ENCODE data around the gene TEDDM1.
"Not testable (repeated sequence)": the region's sequence is repeated elsewhere in the genome, so short reads cannot be mapped to it uniquely, and the experiment has no call there.

The TEDDM1 gene

DNA sequence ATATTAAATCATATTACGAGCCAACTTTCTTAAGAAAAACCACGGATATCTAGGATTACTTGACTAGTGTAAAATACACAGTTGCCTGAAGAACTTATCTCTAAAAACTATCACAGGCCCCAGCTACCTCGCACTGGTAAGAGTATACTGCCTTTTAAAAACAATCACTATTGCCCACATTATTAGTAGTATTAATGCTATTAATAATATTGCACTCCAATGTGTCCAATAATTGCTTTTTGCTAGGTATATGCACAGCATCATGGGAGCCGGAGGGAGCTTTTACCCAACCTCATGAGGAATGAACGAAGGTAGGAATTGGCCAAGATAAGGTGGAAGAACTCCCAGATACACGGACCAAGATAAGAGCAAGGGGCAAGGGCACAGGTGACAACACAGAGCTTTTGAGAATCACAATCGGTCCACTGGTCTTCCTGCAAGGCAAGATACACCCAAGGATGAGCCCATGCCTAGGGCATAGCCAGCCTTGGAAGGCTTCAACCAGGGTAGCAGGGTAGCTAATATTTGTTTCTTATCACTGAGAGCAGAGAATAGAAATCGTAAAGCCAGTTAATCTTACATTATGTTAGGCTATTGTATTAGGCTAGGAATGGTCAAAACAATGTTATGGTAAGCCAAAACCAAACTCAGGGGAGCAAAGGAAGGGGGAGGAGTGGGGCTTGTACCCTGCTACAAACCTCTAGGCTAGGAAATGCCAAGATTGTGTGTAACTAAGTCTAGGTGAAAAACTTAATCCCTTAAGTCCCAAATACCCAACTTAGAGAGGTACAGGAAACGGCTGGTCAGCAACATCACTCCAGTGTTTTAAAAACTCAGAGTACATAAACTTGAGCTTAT lies 18.3 kb downstream of the TEDDM1 start:
- no peak for DNase-seq (ENCODE audit: low read depth)
- no peak for TF ChIP-seq CTCF (conservative IDR thresholded peaks at IDR 0.05; ENCODE audit: low read length)
- H3K4me3 ChIP-seq (ENCODE audit: low read length) = no peak overlapping the region

DNA sequence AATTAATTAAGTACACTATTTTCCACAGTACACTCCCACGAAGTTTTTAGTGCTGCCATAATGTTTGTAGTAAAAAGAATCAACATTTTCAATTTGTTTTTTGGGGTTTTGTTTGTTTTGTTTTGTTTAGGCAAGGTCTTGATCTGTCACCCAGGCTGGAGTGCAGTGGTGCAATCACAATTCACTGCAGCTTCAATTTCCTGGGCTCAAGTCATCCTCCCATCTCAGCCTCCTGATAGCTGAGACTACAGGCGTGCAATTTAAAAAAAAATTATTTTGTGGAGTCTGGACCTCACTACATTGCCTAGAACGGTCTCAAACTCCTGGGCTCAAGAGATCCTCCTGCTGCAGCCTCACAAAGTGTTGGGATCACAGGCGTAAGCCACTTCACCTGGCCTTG lies 20.3 kb downstream of the TEDDM1 start:
- no peak for TF ChIP-seq CTCF (conservative IDR thresholded peaks at IDR 0.05; ENCODE audit: low read length)
- no peak overlapping the region for H3K4me3 ChIP-seq (ENCODE audit: low read length)
- no peak for DNase-seq (ENCODE audit: low read depth)

GRCh38 chr1:182379781-182380180 lies 20.7 kb downstream of the TEDDM1 start:
- not testable (repeated sequence) for DNase-seq (ENCODE audit: low read depth)

DNA sequence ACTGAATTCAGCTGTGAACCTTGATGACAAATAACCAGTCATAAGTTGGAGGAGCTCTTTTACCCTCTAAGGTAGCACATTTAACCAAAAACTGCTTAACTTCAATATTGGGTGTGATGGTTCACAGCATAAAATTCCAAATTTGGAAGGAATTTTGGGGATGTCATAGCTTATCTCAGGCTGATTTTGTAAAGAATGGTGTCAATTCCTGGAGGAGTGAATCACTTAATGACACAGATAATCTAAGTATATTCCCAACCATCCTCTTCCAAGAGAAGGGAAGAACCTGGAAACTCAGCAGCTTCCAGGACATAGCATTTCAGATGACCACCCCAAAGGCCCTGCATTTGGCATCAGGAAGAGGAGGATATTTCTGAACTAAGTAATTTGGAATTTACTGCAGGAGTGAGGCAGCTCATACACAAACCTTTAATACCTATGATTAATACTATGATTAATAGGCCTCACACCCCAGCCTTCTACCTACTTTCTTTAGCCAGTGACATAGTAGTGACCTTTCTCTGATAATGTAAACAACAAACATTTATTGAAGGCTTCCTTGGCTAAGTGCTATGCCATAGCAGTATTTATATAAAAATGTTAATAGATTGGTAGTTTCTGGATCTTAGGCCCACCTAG lies 23.4 kb downstream of the TEDDM1 start:
- DNase-seq (ENCODE audit: low read depth) = no peak
- no peak for TF ChIP-seq CTCF (conservative IDR thresholded peaks at IDR 0.05; ENCODE audit: low read length)
- H3K4me3 ChIP-seq (ENCODE audit: low read length) = no peak overlapping the region

More at GRCh38 chr1:182379781-182380180, 20.7 kb downstream of the TEDDM1 start:
- H3K4me3 ChIP-seq (ENCODE audit: low read length) = not testable (repeated sequence)

GRCh38 chr1:182374101-182374834 lies 26.2 kb downstream of the TEDDM1 start:
- no peak overlapping the region for H3K4me3 ChIP-seq (ENCODE audit: low read length)
- no peak for DNase-seq (ENCODE audit: low read depth)
- no peak for TF ChIP-seq CTCF (conservative IDR thresholded peaks at IDR 0.05; ENCODE audit: low read length)

DNA sequence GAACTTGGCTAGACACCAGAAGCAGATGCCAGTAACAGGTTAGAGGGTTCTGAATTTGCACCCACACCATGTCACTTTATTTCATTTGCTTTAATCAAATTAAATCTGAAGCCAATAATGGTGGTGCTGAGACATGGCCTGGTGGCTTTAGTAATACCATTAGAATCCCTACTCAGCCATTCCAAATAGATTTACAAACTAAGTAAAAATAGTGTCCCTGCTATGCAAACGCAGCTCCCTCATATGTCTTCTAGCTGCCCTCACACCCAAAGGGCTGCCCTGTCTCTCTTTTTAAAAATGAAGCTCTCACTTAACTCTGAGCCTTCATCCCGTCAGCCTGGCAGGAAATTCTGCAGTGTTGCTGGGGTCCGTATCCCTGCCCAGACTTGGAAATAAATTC lies 29.9 kb downstream of the TEDDM1 start:
- no peak for TF ChIP-seq CTCF (conservative IDR thresholded peaks at IDR 0.05; ENCODE audit: low read length)
- DNase-seq (ENCODE audit: low read depth) = no peak
- H3K4me3 ChIP-seq (ENCODE audit: low read length) = no peak overlapping the region

- no peak for DNase-seq (ENCODE audit: low read depth)
- H3K4me3 ChIP-seq (ENCODE audit: low read length) = no peak overlapping the region
- no peak for TF ChIP-seq CTCF (conservative IDR thresholded peaks at IDR 0.05; ENCODE audit: low read length)
These were observed 31.6 kb downstream of the TEDDM1 start for GRCh38 chr1:182368903-182369302.

Data from AG10803 (cell line).